Measurements from ENCODE around the gene MPPED1. TPM values are rescaled to one million over a fixed set of nuclear protein-coding genes. Genes with fewer than 3 reads are reported as not detected.

The MPPED1 gene
- total RNA-seq, 3 donors from 2014 or later: 0.17 TPM; not detected in 2

- Histone ChIP-seq H3K4me3 (no peak overlapping the region), H3K9me3 (no peaks in the 10 kb centered on the region), H3K36me3 (ENCODE audit: low read depth) (no peaks in the 10 kb centered on the region), H3K4me1 (ENCODE audit: low read depth) (no peaks in the 10 kb centered on the region)
- ATAC-seq: no peak
- intact Hi-C loops (cut with DNase I, micrococcal nuclease): no loop called here
- no peak for TF ChIP-seq CTCF (IDR thresholded peaks at IDR 0.05)
- no peak for DNase-seq
Observed at GRCh38 chr22:43505896-43506295, 94.1 kb downstream of the MPPED1 start.

- H3K4me1 ChIP-seq (ENCODE audit: low read depth): no peaks in the 10 kb centered on the region
- ATAC-seq: no peak
- TF ChIP-seq CTCF (IDR thresholded peaks at IDR 0.05): no peak
- DNase-seq: no peak
- H3K4me3 ChIP-seq: no peak overlapping the region
- no peaks in the 10 kb centered on the region for H3K36me3 ChIP-seq (ENCODE audit: low read depth)
- intact Hi-C loops (cut with DNase I, micrococcal nuclease): no loop called here
- no peaks in the 10 kb centered on the region for H3K9me3 ChIP-seq
Observed at GRCh38 chr22:43506487-43506886, 94.7 kb downstream of the MPPED1 start.

- no peak for DNase-seq
- H3K4me1 ChIP-seq (ENCODE audit: low read depth): no peaks in the 10 kb centered on the region
- no peaks in the 10 kb centered on the region for H3K9me3 ChIP-seq
- intact Hi-C loops (cut with DNase I, micrococcal nuclease): no loop called here
- no peak overlapping the region for H3K4me3 ChIP-seq
- ATAC-seq: no peak
- no peaks in the 10 kb centered on the region for H3K36me3 ChIP-seq (ENCODE audit: low read depth)
- no peak for TF ChIP-seq CTCF (IDR thresholded peaks at IDR 0.05)
Observed at GRCh38 chr22:43507235-43507634, 95.4 kb downstream of the MPPED1 start.

- no peak for TF ChIP-seq CTCF (IDR thresholded peaks at IDR 0.05)
- Histone ChIP-seq H3K4me1 (ENCODE audit: low read depth) (no peaks in the 10 kb centered on the region), H3K9me3 (no peaks in the 10 kb centered on the region), H3K4me3 (no peak overlapping the region), H3K36me3 (ENCODE audit: low read depth) (no peaks in the 10 kb centered on the region)
- DNase-seq (no peak), ATAC-seq (no peak)
- intact Hi-C loops (cut with DNase I, micrococcal nuclease): no loop called here
Observed at GRCh38 chr22:43508489-43508888, 96.7 kb downstream of the MPPED1 start.

GRCh38 chr22:43509337-43509736 is 97.5 kb downstream of the MPPED1 start:
- no peak for TF ChIP-seq CTCF (IDR thresholded peaks at IDR 0.05)
- H3K9me3 ChIP-seq: no peaks in the 10 kb centered on the region
- H3K4me3 ChIP-seq: no peak overlapping the region
- H3K4me1 ChIP-seq (ENCODE audit: low read depth): no peaks in the 10 kb centered on the region
- no peaks in the 10 kb centered on the region for H3K36me3 ChIP-seq (ENCODE audit: low read depth)
- intact Hi-C loops (cut with DNase I, micrococcal nuclease): no loop called here
- no peak for DNase-seq
- no peak for ATAC-seq
